NCI-H524 (cell line): Measurements from ENCODE around the gene PRKCE.

Experiments
- DNase-seq, 2 experiments: peaks; one replicate each; lab custom pipeline; 2025; lab: John Stamatoyannopoulos, UW

Gene PRKCE

DNA sequence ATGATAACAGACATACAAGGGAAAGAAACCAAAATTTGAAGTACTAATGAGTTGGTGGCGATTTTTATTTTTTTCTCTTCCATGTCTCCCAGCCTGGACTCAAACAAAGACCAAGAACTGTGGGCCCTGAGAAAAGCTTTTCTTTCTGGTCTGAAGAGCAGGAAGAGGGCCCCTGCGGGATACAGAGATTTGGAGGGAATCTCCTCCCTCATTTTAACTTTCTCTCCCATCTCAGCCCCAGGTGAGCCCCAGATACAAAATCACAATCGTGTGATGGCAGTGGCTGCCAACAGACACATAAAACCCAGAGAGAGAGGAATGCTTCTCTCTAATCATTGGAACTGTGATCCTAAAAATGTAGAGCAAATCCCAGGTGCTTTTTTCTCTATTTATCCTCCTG, 19.5 kb upstream of the PRKCE start:
- DNase-seq = no peak

DNA sequence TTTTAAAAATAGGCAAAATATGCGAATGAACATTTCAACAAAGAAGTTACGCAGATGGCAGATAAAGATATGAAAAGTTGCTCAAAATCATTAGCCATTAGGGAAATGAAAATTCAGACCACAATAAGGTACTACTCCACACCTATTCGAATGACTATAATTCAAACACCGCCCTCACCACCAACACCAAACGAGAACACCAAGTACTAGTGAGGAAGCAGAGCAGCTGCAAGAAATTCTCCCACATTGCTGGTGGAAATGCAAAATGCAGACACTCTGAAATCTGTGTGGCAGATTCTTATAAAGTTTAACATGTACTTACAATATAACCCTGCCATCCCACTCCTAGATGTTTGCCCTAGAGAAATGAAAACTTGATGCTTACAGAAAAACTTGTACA, 17.3 kb upstream of the PRKCE start:
- DNase-seq = no peak

GRCh38 chr2:45636008-45636407, 15.5 kb upstream of the PRKCE start:
- DNase-seq = no peak

- no peak for DNase-seq
Measured at GRCh38 chr2:45637440-45637839, 14.0 kb upstream of the PRKCE start.

- no peak for DNase-seq
Measured at GRCh38 chr2:45640576-45640975, 10.9 kb upstream of the PRKCE start.

DNA sequence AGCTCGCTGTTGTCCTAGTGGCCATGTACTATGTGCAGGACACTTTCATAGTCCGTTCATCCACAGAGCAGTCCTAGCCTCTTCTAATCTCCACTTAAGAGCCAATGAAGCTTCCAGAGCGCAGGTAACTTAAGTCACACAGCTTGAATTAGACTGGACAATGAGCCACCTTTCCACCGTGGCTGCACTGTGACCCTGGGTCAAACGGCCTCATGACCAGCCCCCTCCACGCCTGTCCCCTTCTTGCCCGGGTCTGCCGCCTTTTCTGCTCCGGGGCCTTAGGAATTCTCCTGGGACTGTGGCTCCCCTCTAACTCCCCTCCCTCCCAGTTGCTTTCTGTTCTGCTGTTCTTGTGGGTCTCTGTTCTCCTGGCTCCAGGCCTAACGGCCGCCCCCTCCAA, 8.4 kb upstream of the PRKCE start:
- DNase-seq = peak in 1 of 2 experiments; percentile 41

DNA sequence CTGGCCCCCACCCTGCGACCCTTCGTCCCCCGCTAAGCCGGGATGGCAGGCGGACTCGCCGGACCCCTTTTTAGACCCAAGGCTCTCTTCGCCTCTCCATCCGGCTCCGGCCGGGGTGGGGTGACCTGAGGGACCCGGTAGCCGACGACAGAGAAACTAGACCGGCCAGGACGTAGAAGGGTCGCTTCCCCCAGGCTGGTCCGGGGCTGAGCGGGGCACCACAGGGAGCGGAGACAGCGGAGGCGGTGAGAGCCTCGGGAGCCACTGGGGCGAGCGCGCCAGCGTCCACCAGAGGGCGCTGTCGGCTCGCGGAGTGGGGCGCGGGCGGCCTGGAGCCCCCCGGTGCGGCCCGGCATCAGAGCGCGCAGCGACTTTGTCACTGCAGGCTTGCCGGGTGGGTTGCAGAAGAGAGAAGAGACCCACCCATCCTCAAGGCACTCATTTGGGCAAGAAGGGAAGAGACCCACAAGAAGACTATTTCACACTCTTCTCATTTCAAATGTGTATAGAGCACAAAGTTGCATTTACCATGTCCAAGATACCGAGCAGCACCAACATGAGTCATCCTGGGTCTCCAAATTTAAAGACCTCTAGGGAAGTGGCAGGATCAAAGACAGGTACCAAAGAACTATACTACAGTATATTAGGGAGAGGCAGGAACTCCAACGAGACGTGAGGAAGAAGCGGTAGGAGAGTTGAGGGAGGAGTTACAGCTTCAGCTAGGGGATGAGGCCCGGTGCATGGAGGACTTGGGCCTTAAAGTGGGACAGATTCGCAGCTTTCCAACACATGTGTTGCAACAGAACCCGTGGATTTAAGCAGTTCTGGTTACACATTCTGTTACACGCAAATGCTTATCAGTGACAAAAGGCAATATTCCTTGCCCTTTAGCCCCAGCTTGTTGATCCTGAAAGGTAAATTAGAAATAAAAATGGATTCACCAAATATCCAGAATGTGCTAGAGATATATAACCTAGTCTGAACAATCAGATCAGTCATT, 7.6 kb upstream of the PRKCE start:
- peak; percentile 24 to 71 for DNase-seq

DNA sequence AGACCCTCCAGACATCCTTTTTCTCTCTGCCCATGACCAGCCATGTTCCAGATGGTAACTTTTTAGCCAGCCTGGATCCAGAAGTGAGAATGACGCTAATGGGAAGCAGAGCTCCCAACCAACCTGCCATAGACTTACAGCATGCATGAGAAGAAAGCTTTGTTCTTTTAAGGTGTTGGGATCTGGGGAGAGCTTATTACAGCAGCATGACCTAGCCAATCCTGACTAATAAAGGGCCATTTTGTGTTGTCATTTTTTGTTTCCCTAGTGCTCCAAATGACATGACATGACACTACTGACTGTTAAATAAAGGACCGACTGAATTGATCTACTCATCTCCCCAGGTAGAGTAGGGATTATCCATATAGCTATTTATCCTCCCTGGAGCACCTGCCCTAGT, 5.2 kb upstream of the PRKCE start:
- DNase-seq = no peak

DNA sequence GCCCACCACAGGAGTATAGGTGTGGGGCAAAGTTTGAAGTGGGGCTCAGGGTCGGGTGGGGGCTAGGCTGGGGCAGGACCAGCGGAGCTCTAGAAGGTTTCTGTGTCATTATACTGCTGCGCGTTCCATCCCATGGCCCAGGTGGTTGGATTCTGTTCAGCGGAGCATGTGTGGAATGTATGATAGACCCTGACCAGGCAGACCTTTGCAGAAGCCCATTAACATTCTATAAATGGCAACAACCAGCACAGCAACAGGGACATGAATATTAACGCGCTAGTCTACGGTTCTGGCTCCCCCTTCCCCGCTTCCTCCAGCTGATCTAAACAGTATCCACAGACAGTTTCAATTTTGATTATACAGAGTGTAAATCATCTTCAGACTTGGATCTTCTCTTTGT, 4.1 kb upstream of the PRKCE start:
- no peak for DNase-seq

- DNase-seq = no peak
Measured at GRCh38 chr2:45647986-45648520, 3.4 kb upstream of the PRKCE start.

DNA sequence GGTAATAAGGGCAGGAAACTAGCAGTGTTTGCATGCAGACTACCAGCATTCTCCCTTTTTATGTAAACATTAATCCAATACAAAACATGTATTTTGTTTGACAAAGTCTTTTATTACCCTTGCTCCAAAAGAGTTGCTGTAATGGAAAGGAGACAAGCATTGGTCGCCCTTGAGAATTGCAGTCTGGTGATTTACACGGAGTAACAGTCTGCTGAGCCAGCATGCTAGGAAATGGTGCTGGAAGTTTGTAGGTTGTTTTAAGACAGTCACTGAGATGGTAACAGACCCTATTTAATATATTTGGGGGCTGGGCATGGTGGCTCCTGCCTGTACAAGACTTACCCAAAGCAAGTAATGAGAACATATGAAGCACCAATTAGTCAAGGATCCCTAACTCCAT, 2.8 kb upstream of the PRKCE start:
- DNase-seq = no peak

DNA sequence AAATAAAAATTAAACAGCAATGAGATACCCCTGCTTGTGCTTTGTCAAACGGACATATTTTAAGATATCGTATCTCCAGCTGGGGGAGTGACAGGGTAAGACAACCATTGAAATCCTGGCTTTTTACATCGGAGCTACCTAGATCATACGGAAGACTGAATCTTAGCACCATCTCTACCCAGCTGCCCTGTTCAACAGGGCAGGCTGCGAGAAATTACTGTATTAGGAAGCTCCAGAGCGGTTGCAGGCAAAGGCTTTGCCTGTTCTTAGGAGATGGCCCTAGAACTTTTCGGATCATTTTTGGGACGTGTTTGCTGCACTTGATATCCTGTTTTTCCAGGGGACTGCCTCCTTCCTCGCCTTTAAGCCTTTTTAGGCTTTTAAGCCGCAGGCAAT, 2.0 kb upstream of the PRKCE start:
- peak in 1 of 2 experiments; percentile 57 for DNase-seq

GRCh38 chr2:45649858-45650811, 1.3 kb upstream of the PRKCE start:
- DNase-seq = peak; percentile 78 to 88

DNA sequence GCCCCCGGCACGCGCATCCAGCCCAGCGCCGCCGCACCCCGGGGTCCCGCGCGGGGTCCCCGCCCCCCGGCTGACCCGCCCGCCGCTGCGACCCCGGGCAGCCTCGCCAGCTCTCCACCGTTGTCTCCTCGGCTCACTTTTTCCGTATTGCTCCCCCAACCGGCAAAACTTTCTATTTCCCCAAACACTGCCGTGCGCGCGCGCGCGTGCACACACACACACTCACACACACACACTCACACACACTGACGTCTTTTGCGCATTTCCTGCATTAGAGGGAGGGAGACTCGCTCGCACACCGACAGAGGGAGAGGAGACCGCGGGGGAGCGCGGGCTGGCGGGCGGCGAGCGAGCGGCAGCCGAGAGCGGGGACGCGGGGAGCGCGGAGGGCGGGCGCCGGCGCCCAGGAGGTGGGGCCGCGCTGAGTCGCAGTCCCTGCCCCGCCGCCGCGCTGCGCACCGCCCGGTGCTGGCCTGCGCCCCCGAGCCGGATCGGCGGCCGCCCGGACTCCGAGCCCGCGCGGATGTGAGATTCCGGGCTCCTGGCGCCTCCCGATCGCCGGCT, 542 bp upstream of the PRKCE start:
- peak; percentile 73 to 82 for DNase-seq

DNA sequence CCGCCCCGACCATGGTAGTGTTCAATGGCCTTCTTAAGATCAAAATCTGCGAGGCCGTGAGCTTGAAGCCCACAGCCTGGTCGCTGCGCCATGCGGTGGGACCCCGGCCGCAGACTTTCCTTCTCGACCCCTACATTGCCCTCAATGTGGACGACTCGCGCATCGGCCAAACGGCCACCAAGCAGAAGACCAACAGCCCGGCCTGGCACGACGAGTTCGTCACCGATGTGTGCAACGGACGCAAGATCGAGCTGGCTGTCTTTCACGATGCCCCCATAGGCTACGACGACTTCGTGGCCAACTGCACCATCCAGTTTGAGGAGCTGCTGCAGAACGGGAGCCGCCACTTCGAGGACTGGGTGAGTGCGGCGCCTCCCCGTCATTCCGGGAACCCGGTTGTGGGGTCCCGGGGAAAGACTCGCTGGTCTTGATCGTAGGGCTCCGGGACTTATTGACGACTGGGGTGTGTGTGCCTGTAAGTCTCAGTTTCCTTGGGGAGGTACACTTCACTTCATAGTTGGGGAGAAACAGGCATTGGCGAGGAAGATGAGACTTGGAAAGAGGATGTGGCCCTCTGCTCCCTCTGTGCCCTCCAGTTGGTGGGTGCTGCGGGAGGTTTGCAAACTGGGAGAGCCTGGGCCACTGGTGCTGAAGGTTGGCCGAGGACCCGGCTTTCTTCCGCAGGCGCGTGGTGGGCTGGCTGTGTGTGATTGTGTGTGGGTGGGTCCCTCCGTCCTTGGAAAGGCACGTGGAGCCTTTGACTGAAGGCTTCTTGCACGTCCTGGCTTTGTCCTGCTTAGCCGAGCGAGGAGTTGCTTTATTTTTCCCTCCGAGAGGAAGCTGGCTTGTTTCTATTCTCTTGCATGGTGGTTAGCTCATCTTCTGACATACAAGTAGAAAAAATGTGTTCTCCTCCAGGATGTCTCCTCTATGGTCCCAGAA, 886 bp downstream of the PRKCE start:
- peak; percentile 26 to 46 for DNase-seq

GRCh38 chr2:45653122-45653913, 1.8 kb downstream of the PRKCE start:
- no peak for DNase-seq

GRCh38 chr2:45654250-45654649, 2.8 kb downstream of the PRKCE start:
- no peak for DNase-seq

DNA sequence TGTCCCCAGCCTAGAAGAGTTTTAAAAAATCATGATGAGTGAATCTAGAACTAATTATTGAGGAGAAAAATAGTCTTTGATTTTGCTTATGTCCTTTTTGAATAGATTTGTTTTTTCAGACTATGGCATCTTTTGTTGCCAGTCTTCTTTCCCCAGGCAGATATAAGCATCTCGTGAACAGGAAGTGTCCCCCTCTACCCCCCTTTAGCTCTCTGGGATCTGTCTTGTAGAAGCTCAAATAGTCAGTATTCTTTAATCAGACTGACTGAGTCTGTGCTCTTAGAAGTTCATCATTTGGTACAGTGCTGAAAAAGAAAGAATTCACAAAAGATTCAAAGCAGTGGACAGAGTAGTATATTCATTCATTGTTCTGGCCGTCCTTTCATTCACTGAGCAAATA, 10.4 kb downstream of the PRKCE start:
- DNase-seq = no peak

GRCh38 chr2:45664635-45665261, 13.3 kb downstream of the PRKCE start:
- no peak for DNase-seq

DNA sequence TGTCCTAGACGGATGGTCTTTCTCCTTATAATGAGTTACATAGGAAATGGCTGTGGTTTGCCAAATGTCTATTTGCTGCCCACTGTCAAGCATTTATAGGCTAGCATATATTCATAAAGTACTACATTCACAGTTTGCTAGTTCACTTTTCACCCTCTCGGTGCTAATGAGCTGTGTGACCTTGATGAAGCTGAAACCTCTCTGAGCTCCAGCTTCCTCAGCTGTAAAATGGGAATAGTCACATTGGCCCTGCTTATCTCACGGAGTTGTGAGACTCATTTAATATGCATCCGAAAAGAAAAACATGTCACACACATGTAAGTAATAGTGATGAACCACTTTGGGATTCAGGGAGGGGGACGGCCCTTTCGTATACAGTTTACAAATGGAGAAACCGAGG, 17.0 kb downstream of the PRKCE start:
- DNase-seq = no peak
